Common myeloid progenitor, CD34-positive (primary cell): ENCODE measurements around the gene STYXL1. TPM values are rescaled to one million over a fixed set of nuclear protein-coding genes. Genes with fewer than 3 reads are reported as not detected.
A peak's percentile ranks its signal among the peaks of the same experiment; 100 is the strongest.
"Not testable (repeated sequence)": the region's sequence is repeated elsewhere in the genome, so short reads cannot be mapped to it uniquely, and the experiment has no call there.

Source experiments
- CTCF ChIA-PET: fragments of 350-600 bp; sonication (Branson Sonifier 250); formaldehyde crosslinking; loops from one replicate; lab custom pipeline; 2021; ENCODE audit warnings: antibody characterized with exemption; lab: Charles Lee
- POLR2A ChIA-PET: fragments of 350-600 bp; sonication (Branson Sonifier 250); formaldehyde crosslinking; loops from one replicate; lab custom pipeline; 2021; ENCODE audit warnings: antibody characterized with exemption; lab: Charles Lee
- DNase-seq, 3 donors: peaks; one replicate each; pipeline versions ENCODE4 v3.0.0 to v3.0.0-alpha.2; 2013
- H3K27ac ChIP-seq, 2 experiments: 1 replicate in 1 of 2; 2 replicates in 1 of 2; pipeline ENCODE4 v1.7.0; 2013; ENCODE audit warnings: inconsistent platforms in 2 of 2, low read length in 2 of 2, mild to moderate bottlenecking in 2 of 2, low read depth in 1 of 2, moderate library complexity in 1 of 2; ENCODE audit not compliant: severe bottlenecking in 2 of 2, insufficient read depth in 1 of 2, poor library complexity in 1 of 2
- H3K27me3 ChIP-seq, 5 experiments: replicated peaks in 2 of 5; 1 replicate in 3 of 5; 2 replicates in 2 of 5; pipeline versions ENCODE4 v1.6.1 to v1.7.0; 2013; ENCODE audit warnings: low read length in 4 of 5, mild to moderate bottlenecking in 2 of 5, moderate library complexity in 2 of 5, inconsistent platforms in 1 of 5; ENCODE audit not compliant: insufficient read depth in 5 of 5, control insufficient read depth in 4 of 5
- H3K36me3 ChIP-seq, 4 experiments: 1 replicate in 2 of 4; 2 replicates in 2 of 4; pipeline versions ENCODE4 v1.6.1 to v1.7.0; 2013; ENCODE audit warnings: low read length in 3 of 4, control low read depth in 1 of 4, mild to moderate bottlenecking in 1 of 4; ENCODE audit not compliant: control insufficient read depth in 4 of 4, insufficient read depth in 4 of 4
- H3K4me1 ChIP-seq, 4 experiments: 1 replicate in 3 of 4; 2 replicates in 1 of 4; pipeline versions ENCODE4 v1.6.1 to v1.7.1; 2013; ENCODE audit warnings: low read length in 3 of 4, mild to moderate bottlenecking in 3 of 4, control low read depth in 1 of 4, inconsistent platforms in 1 of 4, moderate library complexity in 1 of 4; ENCODE audit not compliant: control insufficient read depth in 4 of 4, insufficient read depth in 4 of 4; ENCODE audit errors: control extremely low read depth in 1 of 4
- H3K4me3 ChIP-seq, 7 experiments: 1 replicate in 4 of 7; 2 replicates in 3 of 7; pipeline versions ENCODE4 v1.5.1 to v1.7.0; 2013; ENCODE audit warnings: mild to moderate bottlenecking in 7 of 7, low read length in 6 of 7, moderate library complexity in 6 of 7, inconsistent platforms in 2 of 7, low read depth in 2 of 7, control low read depth in 1 of 7; ENCODE audit not compliant: insufficient read depth in 4 of 7, control insufficient read depth in 1 of 7; ENCODE audit errors: extremely low read depth in 1 of 7
- H3K9me3 ChIP-seq, 5 experiments: 1 replicate in 4 of 5; 2 replicates in 1 of 5; pipeline versions ENCODE4 v1.6.1 to v1.7.1; 2013; ENCODE audit warnings: low read length in 4 of 5, mild to moderate bottlenecking in 2 of 5, inconsistent platforms in 1 of 5, low read depth in 1 of 5, moderate library complexity in 1 of 5; ENCODE audit not compliant: control insufficient read depth in 4 of 5, insufficient read depth in 2 of 5; ENCODE audit errors: control extremely low read depth in 1 of 5
- WGBS: methylation state at CpG from one replicate; pipeline ENCODE4 v1.1.5; 2013; ENCODE audit not compliant: insufficient coverage; 5-methylcytosine and 5-hydroxymethylcytosine counted together
- polyA plus RNA-seq: library from polyadenylated mRNA; unstranded; fragments of 120-200 nt; gene quantifications from one replicate; pipeline ENCODE4 v1.2.1, GENCODE V29; 2013

Gene STYXL1, protein sequence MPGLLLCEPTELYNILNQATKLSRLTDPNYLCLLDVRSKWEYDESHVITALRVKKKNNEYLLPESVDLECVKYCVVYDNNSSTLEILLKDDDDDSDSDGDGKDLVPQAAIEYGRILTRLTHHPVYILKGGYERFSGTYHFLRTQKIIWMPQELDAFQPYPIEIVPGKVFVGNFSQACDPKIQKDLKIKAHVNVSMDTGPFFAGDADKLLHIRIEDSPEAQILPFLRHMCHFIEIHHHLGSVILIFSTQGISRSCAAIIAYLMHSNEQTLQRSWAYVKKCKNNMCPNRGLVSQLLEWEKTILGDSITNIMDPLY
- polyA plus RNA-seq: 49.8 TPM

DNA sequence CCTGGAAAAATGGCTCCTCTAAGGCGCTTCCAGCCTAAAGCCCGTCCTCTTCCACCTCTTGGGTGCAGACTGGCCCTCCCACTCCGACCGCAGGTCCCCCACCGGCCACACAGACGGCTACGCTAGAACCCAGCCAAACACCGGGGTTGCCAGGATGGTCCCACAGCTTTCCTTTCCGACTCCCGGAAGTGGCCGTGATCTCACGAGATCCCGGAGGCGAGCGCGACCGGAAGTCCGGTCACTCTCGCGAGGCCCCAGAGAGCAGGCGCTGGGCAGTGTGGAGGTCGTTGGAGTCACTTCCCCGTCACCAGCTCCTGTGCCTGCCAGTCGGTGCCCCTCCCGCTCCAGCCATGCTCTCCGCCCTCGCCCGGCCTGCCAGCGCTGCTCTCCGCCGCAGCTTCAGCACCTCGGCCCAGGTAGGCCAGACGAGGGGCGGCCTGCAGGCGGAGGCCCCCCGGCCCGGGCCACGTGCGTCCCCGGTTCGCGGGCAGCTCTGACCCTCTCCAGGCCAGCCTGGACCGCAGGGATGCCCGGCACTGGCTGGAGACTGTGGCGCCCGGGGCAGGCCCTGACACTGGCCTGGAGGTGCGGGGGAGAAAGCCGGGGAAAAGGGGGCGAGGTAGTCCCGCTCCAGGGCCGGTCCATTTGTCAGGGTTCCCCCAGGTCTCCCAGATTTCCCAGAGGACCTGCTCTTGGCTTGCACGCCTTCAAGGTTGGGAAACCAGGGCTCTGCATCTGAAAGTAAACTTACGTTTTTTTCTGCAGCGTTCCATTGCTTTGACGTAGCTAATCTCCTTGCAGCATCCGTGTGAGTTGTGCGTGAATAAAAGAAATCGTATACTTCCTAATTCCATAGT is at the start of gene STYXL1, which contains the start of gene MDH2:
TSS of gene STYXL1 (minus strand) at position 190 of the 857 bp plus-strand sequence. CDS start 17,477 bp downstream, outside the sequence.
TSS of gene MDH2 (plus strand) at position 296 of the 857 bp plus-strand sequence. CDS start at position 351, 55 bp downstream.
- CTCF ChIA-PET: interaction anchor here (0.7 to 1.4 kb wide), 7 partner anchors 9 to 268 kb away, joined by 3 to 4 read pairs (median 3); no protein-coding TSS in a partner anchor
- no peaks in the 10 kb centered on the region for H3K27me3 ChIP-seq
- H3K9me3 ChIP-seq: no peaks in the 10 kb centered on the region
- peak within 1 kb of the TSS; percentile 95 to 96 for H3K27ac ChIP-seq
- POLR2A ChIA-PET: interaction anchor here (1.2 kb wide), 1 partner anchor 214 kb away, joined by 3 read pairs; no protein-coding TSS in a partner anchor
- peak within 1 kb of the TSS; percentile 79 to 99 (median 97) for H3K4me3 ChIP-seq
- peak; percentile 91 to 94 (median 94) for DNase-seq
- H3K4me1 ChIP-seq: peaks cover 4 to 23% (median 16%) of the 10 kb centered on the region in 4 experiments
- peaks cover 4 to 18% (median 8%) of the 10 kb centered on the region in 4 experiments for H3K36me3 ChIP-seq
- WGBS: 0% methylated on average over 50 of the region's 58 CpGs

- H3K36me3 ChIP-seq: no peaks in the 10 kb centered on the region
- H3K27me3 ChIP-seq: no peaks in the 10 kb centered on the region
- CTCF ChIA-PET: no interaction called here
- H3K4me3 ChIP-seq: no peak overlapping the region
- no peaks in the 10 kb centered on the region for H3K4me1 ChIP-seq
- 80% methylated on average over 1 of the region's 3 CpGs for WGBS
- H3K27ac ChIP-seq: no peak overlapping the region
- no peak for DNase-seq
- POLR2A ChIA-PET: no interaction called here
- no peaks in the 10 kb centered on the region for H3K9me3 ChIP-seq
Measured at GRCh38 chr7:76095908-76096307, 48.1 kb upstream of the STYXL1 start.

DNA sequence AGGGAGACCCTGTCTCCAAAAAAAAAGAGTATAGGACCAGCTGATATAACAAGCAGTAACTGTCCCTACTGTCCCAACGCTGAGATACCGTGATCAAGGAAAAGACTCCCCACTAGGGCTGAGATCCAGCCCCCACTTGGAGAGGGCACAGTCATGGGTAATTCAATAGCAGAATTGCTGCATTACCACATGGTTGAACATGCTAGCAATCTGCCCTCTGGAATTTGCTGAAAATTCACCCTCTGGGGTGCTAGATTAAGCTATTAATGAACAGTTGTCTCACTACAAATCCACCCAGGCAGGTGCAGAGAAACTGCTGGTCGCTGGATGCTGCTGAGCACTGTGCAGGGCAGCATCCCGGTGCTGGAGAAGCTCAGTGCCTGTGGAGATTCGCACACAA is 46.5 kb upstream of the STYXL1 start:
- POLR2A ChIA-PET, DNase-seq: not testable (repeated sequence)
- WGBS: 89% methylated on average over 3 of the region's 5 CpGs

GRCh38 chr7:76093531-76093930 is 45.7 kb upstream of the STYXL1 start:
- H3K27ac ChIP-seq, H3K9me3 ChIP-seq, H3K27me3 ChIP-seq, POLR2A ChIA-PET, CTCF ChIA-PET, H3K4me3 ChIP-seq, H3K4me1 ChIP-seq, H3K36me3 ChIP-seq, DNase-seq: not testable (repeated sequence)
- 93% methylated on average over 4 of the region's 5 CpGs for WGBS

More for the DNA sequence above, 46.5 kb upstream of the STYXL1 start:
- CTCF ChIA-PET, H3K27me3 ChIP-seq, H3K4me3 ChIP-seq, H3K36me3 ChIP-seq, H3K27ac ChIP-seq, H3K9me3 ChIP-seq, H3K4me1 ChIP-seq: not testable (repeated sequence)

DNA sequence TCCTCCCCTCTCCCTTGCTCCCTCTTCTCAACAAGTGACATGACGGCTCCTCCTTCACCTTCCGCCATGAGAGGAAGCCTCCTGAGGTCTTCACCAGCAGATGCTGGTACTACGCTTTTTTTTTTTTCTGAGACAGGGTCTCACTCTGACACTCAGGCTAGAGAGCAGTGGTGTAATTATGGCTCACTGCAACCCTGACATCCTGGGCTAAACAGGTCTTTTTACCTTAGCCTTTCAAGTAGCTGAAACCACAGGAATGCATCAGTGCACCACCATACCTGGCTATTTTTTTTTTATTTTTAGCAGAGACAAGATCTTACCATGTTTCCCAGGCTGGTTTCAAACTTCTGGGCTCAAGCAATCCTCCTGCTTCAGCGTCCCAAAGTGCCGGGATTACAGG is 43.7 kb upstream of the STYXL1 start:
- Histone ChIP-seq H3K4me1 (no peaks in the 10 kb centered on the region), H3K9me3 (no peaks in the 10 kb centered on the region), H3K4me3 (no peak overlapping the region), H3K27me3 (no peaks in the 10 kb centered on the region), H3K36me3 (no peaks in the 10 kb centered on the region), H3K27ac (no peak overlapping the region)
- DNase-seq: no peak
- ChIA-PET CTCF (no interaction called here), POLR2A (interaction anchor here (0.6 kb wide), 1 partner anchor 22 kb away, joined by 3 read pairs; no protein-coding TSS in a partner anchor)
- 100% methylated on average over 3 of the region's 5 CpGs for WGBS

- ChIA-PET CTCF (no interaction called here), POLR2A (no interaction called here)
- no peaks in the 10 kb centered on the region for H3K36me3 ChIP-seq
- no peak overlapping the region for H3K27ac ChIP-seq
- no peaks in the 10 kb centered on the region for H3K27me3 ChIP-seq
- H3K4me1 ChIP-seq: no peaks in the 10 kb centered on the region
- H3K9me3 ChIP-seq: no peaks in the 10 kb centered on the region
- no peak for DNase-seq
- WGBS: 88% methylated on average over 7 of the region's 10 CpGs
- H3K4me3 ChIP-seq: no peak overlapping the region
Measured at GRCh38 chr7:76089865-76090475, 42.2 kb upstream of the STYXL1 start.
